ENCODE measurements around the gene CFL1.
"Not testable (repeated sequence)": the region's sequence is repeated elsewhere in the genome, so short reads cannot be mapped to it uniquely, and the experiment has no call there.

The CFL1 gene

DNA sequence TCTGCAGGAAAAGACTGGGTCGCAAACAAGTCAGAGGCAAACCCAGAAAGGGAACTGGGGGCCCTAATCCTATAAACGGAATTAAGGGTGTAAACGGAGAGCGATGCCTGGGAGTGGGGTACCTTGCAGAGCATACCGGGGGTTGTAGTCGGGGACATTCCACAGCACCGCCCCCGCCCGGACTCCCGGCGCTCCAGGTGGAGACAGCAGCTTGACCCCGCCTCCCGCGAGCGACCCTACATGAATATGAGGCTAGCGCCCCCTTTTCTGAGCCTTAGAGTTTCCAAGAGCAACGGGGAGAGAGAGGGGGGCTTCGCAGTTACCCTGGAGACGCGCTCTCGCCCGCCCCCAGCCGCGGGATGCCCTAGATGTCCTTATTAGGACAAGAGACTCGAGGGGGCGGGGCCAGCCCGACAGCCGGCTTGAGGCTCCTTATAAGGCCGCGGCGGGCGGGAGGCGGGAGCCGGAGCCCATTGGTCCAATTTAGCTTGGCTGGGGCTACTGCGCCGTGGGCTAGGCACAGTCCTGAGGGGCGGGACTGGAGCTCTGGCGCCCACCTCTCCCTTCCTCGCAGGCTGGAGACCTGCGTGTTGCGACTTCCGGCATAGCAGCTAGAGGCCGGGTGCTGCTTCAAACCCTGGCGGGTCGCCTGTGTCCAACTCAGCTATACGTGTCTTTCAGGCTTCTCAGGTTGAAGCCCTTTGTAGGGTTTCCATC is 1.3 kb upstream of the CFL1 start:
- peak; percentile 93 to 96 (median 95) for DNase-seq (ENCODE audit: low read depth in 3 of 3)

- DNase-seq (ENCODE audit: low read depth in 3 of 3), result no peak
Measured at GRCh38 chr11:65858681-65859087, 704 bp upstream of the CFL1 start.

DNA sequence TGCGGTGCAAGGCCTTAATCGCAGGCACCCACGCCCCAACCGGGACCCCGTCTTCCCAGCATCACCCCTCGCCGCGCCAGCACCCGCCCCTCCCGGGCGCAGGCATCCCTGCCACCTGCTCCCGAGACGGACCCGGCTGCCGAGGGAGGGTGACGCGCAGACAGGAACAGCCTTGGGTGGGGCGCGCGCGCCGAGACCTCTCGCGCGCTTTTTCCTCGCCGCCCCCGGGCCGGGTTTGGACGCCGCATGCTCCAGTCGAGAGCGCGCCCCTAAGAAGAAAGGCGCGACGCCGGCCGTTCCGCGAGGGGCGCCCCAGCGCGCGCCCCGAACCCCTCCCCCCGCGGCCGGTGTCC is 504 bp downstream of the CFL1 start:
- DNase-seq (ENCODE audit: low read depth in 3 of 3), result peak in 2 of 3 experiments; percentile 45 to 46

DNA sequence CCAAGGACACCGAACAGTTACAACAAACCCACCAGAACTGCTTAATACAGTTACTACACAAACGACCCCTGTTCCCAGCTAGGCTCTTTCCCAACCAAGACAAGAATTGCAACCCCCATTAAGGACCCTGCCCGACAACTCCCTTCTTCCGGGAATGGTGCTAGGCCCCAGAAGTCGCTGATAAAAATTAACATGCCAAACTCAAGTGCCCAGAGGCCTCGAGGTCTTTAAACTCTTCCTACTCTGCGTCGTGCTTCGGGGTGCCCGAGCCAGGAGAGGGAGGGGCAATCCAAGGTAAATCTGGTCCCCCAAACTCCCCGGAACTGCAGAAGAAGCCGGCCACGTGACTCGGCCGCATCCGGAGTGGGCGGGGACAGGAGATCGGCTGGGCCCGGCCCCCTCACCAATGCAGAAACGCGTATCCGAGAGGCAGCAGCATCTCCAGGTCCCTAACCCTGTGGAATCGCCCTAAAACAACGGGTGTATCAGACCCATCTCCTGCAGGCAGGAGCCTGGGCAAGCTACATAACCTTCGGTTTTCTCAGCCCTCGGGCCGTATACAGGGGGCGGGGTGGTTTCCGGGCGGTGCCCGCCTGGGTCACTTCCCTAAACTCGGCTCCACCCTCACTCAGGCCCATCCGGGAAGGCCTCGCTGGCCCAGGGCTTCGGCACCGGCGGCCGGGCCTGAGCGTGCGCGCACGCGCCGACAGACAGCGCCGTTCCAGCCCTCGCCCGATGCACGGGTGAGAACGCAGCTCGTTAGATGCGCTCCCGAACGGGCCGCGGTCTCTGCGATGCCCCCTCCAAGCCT is 1.1 kb downstream of the CFL1 start:
- DNase-seq (ENCODE audit: low read depth in 3 of 3), result peak; percentile 66 to 74 (median 67)

DNA sequence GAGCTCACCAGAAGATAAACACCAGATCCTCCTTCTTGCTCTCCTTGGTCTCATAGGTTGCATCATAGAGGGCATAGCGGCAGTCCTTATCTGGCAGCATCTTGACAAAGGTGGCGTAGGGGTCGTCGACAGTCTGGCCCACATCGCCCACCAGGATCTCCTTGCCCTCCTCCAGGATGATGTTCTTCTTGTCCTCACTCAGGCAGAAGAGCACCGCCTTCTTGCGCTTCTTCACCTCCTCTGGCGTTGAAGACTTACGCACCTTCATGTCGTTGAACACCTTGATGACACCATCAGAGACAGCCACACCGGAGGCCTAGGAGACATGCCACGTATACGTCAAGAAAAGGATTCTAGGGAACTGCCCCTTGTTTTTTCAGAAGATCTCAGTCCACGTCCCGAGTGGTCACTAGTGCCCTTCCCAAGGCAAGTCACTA is 2.0 kb downstream of the CFL1 start:
- no peak for DNase-seq (ENCODE audit: low read depth in 3 of 3)

DNA sequence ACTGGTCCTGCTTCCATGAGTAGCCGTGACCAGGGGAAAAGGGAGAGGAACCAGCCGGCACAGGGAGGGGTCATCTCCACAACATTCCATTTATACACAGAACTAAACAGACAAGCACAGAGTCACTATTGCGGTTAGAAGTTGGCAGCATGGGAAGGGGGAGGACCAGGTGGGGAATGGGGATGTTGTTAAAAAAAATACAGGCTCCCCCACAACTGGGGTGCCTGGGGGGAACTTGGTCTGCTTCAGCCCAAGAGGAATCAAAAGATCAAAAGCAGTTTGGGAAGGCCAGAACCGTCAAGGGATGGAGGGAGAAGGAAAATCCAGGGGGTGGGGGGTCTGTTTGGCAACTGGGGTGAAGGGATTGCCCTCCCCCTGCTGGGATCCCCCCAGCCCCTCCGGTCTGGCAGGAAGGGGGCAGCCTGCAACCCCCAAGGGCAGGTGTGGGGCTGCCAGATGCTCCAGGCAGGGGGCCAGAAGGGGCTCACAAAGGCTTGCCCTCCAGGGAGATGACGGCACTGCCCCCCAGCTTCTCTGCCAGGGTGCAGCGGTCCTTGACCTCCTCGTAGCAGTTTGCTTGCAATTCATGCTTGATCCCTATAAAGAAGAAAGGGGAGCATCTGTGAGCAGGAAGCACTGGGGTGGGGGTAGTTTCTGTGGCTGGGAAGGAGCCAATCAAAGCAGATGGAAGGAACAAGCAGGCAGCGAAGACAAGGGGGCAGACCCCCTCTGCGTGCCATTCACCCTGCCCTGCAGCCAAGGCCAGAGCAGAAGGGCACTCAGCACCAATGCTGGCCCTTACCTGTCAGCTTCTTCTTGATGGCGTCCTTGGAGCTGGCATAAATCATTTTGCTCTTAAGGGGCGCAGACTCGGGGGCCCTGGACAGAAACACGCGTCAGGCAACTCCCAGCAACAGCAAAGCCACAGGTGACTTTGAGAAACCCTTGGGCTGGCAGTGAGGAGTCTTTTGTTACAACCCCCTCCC is 2.8 kb downstream of the CFL1 start:
- no peak for DNase-seq (ENCODE audit: low read depth in 3 of 3)

DNA sequence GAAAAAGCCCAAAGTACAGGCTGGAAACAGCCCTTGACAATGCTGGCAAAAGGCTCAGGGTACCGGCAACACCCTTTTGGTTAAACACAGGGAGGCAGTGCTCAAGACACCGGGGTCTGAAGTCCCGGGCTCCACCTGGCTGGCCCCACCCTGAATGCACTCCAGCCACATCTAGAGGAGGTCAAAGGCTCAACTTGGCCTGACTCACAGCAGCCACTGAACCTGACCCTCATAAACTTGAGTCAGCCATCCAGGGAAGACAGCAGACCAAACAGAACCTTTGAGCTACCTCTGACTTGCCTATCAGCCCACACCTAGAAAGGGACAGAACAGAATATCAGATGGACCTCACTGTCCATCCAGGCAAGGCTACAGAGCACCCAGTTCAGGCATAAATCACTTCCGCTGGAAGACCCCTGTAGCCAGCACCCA is 3.8 kb downstream of the CFL1 start:
- DNase-seq (ENCODE audit: low read depth in 3 of 3), result no peak

GRCh38 chr11:65853246-65853979 is 4.6 kb downstream of the CFL1 start:
- no peak for DNase-seq (ENCODE audit: low read depth in 3 of 3)

DNA sequence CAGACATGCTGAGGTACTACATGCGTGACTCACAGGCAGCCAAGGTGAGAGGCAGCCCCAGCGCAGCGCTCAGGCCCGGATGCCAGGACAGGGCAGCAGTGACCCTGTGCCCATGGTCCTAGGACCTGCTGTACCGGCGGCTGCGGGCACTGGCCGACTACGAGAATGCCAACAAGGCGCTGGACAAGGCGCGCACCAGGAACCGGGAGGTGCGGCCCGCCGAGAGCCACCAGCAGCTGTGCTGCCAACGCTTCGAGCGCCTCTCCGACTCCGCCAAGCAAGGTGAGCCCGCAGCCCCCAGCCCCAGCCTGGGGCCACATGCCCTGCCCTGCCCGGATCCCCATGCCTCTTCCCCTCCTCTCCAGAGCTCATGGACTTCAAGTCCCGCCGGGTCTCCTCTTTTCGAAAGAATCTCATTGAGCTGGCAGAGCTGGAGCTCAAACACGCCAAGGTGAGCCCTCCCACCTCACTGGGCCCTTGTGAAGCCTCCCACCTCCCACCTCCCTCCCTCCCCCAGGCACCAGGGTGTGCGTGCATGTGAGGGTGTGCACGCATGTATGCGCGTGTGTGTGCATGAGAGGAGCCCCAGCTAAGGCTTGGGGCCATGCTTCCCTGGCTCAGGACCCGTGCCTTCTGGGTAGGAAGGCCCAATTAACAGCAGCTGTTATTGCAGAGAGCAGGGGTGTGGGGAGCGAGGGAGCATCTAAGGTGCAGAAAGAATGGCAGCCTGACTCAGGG is 5.3 kb downstream of the CFL1 start:
- no peak for DNase-seq (ENCODE audit: low read depth in 3 of 3)

- no peak for DNase-seq (ENCODE audit: low read depth in 3 of 3)
Measured at GRCh38 chr11:65851811-65852507, 6.0 kb downstream of the CFL1 start.

- no peak for DNase-seq (ENCODE audit: low read depth in 3 of 3)
Measured at GRCh38 chr11:65851083-65851579, 6.8 kb downstream of the CFL1 start.

DNA sequence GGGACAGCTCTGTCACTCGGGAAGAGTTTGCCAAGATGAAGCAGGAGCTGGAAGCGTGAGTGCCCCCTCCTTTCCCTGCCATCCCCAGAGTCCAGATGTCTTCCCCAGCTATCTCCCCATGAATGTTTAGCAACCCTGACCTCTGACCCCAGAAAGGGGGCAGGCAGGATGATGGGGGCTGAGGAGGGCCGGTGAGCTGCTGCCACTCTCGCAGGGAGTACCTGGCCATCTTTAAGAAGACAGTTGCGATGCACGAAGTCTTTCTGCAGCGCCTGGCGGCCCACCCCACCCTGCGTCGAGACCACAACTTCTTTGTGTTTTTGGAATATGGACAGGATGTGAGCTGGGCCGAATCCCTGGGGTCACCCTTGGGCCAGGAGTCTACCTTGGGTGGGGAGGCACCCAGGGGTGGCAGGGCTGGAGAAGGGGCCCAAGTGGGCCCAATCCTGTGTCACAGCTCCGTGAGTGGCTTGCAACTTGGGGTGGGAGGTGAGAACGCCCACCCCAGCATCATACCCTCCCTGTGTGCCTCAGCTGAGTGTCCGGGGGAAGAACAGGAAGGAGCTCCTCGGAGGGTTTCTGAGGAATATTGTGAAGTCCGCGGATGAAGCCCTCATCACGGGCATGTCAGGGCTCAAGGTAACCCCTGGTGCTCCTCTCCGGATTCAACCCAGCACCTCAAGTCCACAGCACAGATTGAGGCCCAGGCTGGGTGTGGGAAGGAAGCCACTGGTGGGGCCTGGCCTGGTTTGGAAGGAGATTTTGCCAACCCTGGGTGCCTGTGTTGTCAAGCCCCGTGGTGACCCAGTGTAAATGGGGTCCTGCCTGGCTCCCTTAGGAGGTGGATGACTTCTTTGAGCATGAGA is 7.5 kb downstream of the CFL1 start:
- no peak for DNase-seq (ENCODE audit: low read depth in 3 of 3)

GRCh38 chr11:65849771-65850216 is 8.2 kb downstream of the CFL1 start:
- no peak for DNase-seq (ENCODE audit: low read depth in 3 of 3)

DNA sequence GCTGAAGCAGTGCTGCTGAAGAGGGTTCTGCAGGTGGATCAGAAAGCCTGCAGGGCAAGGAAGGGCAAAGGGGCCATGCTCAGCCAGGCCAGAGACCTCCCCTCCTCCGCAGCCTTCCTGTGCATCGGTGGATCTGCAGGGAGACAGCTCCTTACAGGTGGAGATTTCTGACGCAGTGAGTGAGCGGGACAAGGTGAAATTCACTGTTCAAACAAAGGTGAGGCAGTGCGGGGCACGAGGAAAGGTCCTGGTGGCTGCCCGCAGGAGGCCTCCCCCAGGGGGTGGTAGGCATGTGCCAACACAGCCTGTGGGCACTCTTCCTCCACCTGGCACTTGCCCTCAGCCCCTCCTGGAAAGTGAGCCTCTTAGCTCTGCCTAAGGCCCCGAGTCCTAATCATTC is 8.6 kb downstream of the CFL1 start:
- DNase-seq (ENCODE audit: low read depth in 3 of 3), result no peak

- DNase-seq (ENCODE audit: low read depth in 3 of 3), result not testable (repeated sequence)
Measured at GRCh38 chr11:65848693-65849092, 9.3 kb downstream of the CFL1 start.

DNA sequence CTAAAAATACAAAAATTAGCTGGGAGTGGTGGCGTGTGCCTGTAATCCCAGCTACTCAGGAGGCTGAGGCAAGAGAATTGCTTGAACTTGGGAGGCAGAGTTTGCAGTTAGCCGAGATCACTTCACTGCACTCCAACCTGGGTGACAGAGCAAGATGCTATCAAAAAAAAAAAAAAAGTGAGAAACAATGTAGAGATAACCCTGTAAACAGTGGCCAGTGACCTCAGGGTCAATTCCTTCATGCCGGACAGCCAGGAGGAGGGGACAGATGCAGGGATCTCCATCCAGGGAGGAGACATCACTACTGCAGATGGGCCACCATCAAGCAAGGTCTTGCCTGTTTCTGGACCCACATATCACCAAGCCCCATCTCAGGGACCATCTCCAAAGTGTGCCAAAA is 10.2 kb downstream of the CFL1 start:
- no peak for DNase-seq (ENCODE audit: low read depth in 3 of 3)

- DNase-seq (ENCODE audit: low read depth in 3 of 3), result no peak
Measured at GRCh38 chr11:65844231-65844872, 13.6 kb downstream of the CFL1 start.

- no peak for DNase-seq (ENCODE audit: low read depth in 3 of 3)
Measured at GRCh38 chr11:65843811-65844210, 14.2 kb downstream of the CFL1 start.

Measured in stimulated activated CD4-positive, alpha-beta T cell treated with anti-CD3 and anti-CD28 coated beads, TNF-alpha, amount 100 ng/mL, for 4 hours (primary cell).